ENCODE data around the gene CCDC40. TPM values are rescaled to one million over a fixed set of nuclear protein-coding genes. Genes with fewer than 3 reads are reported as not detected.

The CCDC40 gene
- total RNA-seq, 1 experiment from 2014 or later = 16.3 TPM

GRCh38 chr17:80061421-80061820, 25.0 kb downstream of the CCDC40 start:
- TF ChIP-seq ATF6 (CRISPR knock-in tag; IDR thresholded peaks at IDR 0.05) = no peak
- TF ChIP-seq FOXK1 (CRISPR knock-in tag; IDR thresholded peaks at IDR 0.05) = no peak
- no peak for TF ChIP-seq SP1 (CRISPR knock-in tag; conservative IDR thresholded peaks at IDR 0.05)
- TF ChIP-seq ZNF138 (CRISPR knock-in tag; conservative IDR thresholded peaks at IDR 0.05) = no peak
- TF ChIP-seq ZNF317 (CRISPR knock-in tag; IDR thresholded peaks at IDR 0.05; ENCODE audit: borderline replicate concordance, low read depth) = no peak
- TF ChIP-seq IRF2 (CRISPR knock-in tag; IDR thresholded peaks at IDR 0.05; ENCODE audit: borderline replicate concordance, low read depth) = no peak
- no peak for TF ChIP-seq ZSCAN18 (CRISPR knock-in tag; IDR thresholded peaks at IDR 0.05)
- no peak for TF ChIP-seq SMAD4 (CRISPR knock-in tag; IDR thresholded peaks at IDR 0.05)
- no peak for TF ChIP-seq NFE2L1 (CRISPR knock-in tag; IDR thresholded peaks at IDR 0.05)
- no peak for TF ChIP-seq MAX (CRISPR knock-in tag; IDR thresholded peaks at IDR 0.05)
- no peak for TF ChIP-seq HMGXB4 (CRISPR knock-in tag; IDR thresholded peaks at IDR 0.05)
- no peak for TF ChIP-seq ATF1 (CRISPR knock-in tag; IDR thresholded peaks at IDR 0.05)
- no peak for TF ChIP-seq ETV6 (CRISPR knock-in tag; IDR thresholded peaks at IDR 0.05)
- ATAC-seq (no peak), DNase-seq (ENCODE audit: low spot score) (no peak)
- peaks cover 3% of the 10 kb centered on the region for H3K36me3 Mint-ChIP-seq
- H3K27me3 Mint-ChIP-seq (ENCODE audit: low read depth) = no peaks in the 10 kb centered on the region
- CTCF ChIA-PET = interaction anchor here (1.3 kb wide), 1 partner anchor 40 kb away, joined by 4 read pairs; the partner anchor contains the start of gene GAA
- H3K4me3 Mint-ChIP-seq = no peak overlapping the region
- H3K9me3 Mint-ChIP-seq = no peaks in the 10 kb centered on the region
- peaks cover 16% of the 10 kb centered on the region for H3K4me1 Mint-ChIP-seq
- H3K27ac Mint-ChIP-seq = no peak overlapping the region
- POLR2A ChIA-PET = no interaction called here

- CTCF ChIA-PET = interaction anchor here (0.8 to 2.3 kb wide), 3 partner anchors 19 to 56 kb away, joined by 3 to 9 read pairs (median 5); partner anchors contain the start of gene GAA
Observed at GRCh38 chr17:80063830-80064585, 27.6 kb downstream of the CCDC40 start.

More at GRCh38 chr17:80063830-80064585, 27.6 kb downstream of the CCDC40 start:
- Mint-ChIP-seq H3K4me3 (no peak overlapping the region), H3K9me3 (no peaks in the 10 kb centered on the region), H3K27me3 (ENCODE audit: low read depth) (no peaks in the 10 kb centered on the region), H3K27ac (peak overlapping the region; percentile 79; the same call in 1 of the 2 replicates), H3K36me3 (no peaks in the 10 kb centered on the region; the same call in 1 of the 2 replicates), H3K4me1 (peaks cover 23% of the 10 kb centered on the region)
- no peak for TF ChIP-seq NR3C1 (CRISPR knock-in tag; conservative IDR thresholded peaks at IDR 0.05; ENCODE audit: low read depth)
- peak; percentile 75; the same call in 1 of the 2 replicates for TF ChIP-seq NFE2L1 (CRISPR knock-in tag; IDR thresholded peaks at IDR 0.05)
- no peak for TF ChIP-seq FOXP1 (CRISPR knock-in tag; IDR thresholded peaks at IDR 0.05; ENCODE audit: borderline replicate concordance)
- TF ChIP-seq GABPB1 (CRISPR knock-in tag; IDR thresholded peaks at IDR 0.05) = peak; percentile 69; the same call in 1 of the 2 replicates
- no peak for TF ChIP-seq JAZF1 (CRISPR knock-in tag; IDR thresholded peaks at IDR 0.05)
- no peak for TF ChIP-seq NFYB (CRISPR knock-in tag; conservative IDR thresholded peaks at IDR 0.05; ENCODE audit: low read depth)
- no peak for TF ChIP-seq ATF2 (CRISPR knock-in tag; IDR thresholded peaks at IDR 0.05; ENCODE audit: borderline replicate concordance, low read depth)
- TF ChIP-seq CREM (CRISPR knock-in tag; IDR thresholded peaks at IDR 0.05) = no peak
- TF ChIP-seq ATF6 (CRISPR knock-in tag; IDR thresholded peaks at IDR 0.05) = no peak
- TF ChIP-seq ZNF317 (CRISPR knock-in tag; IDR thresholded peaks at IDR 0.05; ENCODE audit: borderline replicate concordance, low read depth) = no peak
- TF ChIP-seq E2F5 (CRISPR knock-in tag; IDR thresholded peaks at IDR 0.05) = no peak
- POLR2A ChIA-PET = no interaction called here
- no peak for DNase-seq (ENCODE audit: low spot score)
- ATAC-seq = no peak

Data from WTC11 (cell line).